Right kidney (tissue), 1 donor: ENCODE measurements around the gene UBTD1.
A peak's percentile ranks its signal among the peaks of the same experiment; 100 is the strongest.

Experiments used
- DNase-seq: peaks from one replicate; pipeline ENCODE4 v3.0.0-alpha.2; 2016

The UBTD1 gene

DNA sequence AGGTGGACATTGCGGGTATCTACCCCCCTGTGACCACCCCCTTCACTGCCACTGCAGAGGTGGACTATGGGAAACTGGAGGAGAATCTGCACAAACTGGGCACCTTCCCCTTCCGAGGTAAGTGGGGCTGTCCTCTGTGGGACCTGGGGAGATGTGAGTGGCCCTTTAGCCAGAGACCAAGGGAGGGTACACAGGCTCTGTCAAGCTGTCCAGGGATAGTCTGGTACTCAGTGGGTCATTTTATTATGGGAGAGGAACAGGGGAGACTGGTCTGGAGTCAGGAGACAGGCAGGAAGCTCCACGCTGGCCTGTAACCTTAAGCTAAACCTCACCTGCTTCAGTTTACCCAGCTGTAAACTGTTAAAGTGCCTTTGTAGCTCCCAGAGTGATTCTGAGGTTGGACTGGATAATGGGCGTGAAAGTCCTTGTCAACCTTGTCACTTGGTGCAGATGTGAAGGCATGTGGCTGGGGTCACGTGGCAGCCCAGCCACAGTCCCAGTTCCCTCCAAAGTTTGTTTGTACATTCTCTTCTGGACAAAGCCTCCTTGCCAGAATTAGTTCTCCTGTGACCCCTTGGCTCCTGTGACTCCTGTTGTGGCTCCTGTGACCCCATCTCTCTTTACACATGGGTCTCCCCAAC lies 86.2 kb downstream of the UBTD1 start:
- DNase-seq: peak; percentile 22

DNA sequence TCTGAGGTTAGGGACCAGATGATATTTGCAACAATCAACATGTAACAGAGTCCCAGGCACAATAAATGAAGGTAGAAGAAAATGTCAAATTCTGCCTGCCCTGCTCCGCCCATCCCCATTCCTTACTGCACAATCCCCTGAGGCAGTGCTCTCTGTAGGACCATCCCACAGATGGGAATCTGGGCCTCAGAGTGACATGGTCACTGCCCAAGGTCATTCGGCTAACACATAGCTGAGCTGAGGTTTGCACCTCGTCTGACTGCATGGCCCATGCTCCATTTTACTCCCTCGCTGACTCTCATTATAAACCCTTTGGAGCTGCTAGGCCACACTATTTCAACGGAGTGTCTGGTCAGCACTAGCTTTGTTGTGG lies 86.7 kb downstream of the UBTD1 start:
- no peak for DNase-seq

DNA sequence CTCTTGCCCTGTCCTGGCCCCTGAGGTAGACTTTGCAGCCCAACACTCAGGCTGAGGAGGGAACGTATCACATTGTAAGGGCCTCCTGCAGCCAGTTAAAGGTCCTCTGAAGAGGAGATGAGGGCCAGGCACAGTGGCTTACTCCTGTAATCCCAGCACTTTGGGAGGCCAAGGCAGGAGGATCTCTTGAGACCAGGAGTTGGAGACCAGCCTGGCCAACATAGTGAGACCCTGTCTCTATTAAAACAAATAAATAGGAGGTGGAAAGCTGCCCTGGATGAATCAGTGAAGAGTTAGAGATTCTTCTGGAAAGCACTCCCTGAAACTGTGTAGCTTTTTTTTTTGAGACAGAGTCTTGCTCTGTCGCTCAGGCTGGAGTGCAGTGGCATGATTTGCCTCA lies 88.5 kb downstream of the UBTD1 start:
- no peak for DNase-seq

DNA sequence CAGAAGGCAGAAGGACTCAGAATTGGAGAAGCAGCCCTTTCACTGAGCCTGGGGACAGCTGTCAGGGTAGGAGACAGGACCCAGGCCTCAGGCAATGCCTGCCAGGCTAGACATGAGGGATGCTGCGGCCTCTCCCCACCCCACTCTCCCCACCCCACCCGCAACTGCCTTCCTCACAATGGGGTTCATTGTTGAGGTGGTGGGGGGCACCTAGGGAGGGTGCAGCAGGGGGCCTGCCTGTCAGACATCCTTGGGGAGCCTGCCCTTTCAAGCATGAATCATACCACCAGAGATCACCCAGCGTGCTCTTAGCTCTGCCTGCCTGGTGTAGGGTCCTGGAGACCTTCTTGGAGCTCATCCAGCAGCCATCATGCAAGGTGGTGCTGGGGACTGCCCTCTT lies 90.8 kb downstream of the UBTD1 start, which contains the start of gene C10orf62:
Gene C10orf62 (plus strand): TSS at position 243 of the 400 bp plus-strand sequence. CDS start 177 bp downstream, outside the sequence.
- DNase-seq: no peak

- no peak for DNase-seq
Measured at GRCh38 chr10:97590082-97590747, 91.5 kb downstream of the UBTD1 start.

- DNase-seq: no peak
Measured at GRCh38 chr10:97590748-97591495, 92.2 kb downstream of the UBTD1 start.

DNA sequence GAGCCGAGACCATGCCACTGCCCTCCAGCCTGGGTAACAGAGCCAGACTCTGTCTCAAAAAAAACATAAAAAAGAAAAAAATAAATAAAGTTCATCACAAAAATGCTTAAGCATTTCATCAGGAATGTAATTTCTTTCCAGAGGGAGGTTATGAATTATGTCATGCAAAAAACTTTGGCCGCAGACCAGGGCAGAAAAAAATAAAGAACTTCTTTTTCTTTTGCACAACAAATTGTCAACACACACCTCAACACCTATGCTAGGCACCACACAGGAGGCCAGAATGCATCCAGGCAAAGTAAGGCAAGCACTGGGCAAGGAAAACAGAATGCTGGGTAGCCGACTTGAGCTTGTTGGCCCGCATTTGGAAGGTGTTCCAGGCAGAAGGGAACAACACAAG lies 94.7 kb downstream of the UBTD1 start:
- no peak for DNase-seq

DNA sequence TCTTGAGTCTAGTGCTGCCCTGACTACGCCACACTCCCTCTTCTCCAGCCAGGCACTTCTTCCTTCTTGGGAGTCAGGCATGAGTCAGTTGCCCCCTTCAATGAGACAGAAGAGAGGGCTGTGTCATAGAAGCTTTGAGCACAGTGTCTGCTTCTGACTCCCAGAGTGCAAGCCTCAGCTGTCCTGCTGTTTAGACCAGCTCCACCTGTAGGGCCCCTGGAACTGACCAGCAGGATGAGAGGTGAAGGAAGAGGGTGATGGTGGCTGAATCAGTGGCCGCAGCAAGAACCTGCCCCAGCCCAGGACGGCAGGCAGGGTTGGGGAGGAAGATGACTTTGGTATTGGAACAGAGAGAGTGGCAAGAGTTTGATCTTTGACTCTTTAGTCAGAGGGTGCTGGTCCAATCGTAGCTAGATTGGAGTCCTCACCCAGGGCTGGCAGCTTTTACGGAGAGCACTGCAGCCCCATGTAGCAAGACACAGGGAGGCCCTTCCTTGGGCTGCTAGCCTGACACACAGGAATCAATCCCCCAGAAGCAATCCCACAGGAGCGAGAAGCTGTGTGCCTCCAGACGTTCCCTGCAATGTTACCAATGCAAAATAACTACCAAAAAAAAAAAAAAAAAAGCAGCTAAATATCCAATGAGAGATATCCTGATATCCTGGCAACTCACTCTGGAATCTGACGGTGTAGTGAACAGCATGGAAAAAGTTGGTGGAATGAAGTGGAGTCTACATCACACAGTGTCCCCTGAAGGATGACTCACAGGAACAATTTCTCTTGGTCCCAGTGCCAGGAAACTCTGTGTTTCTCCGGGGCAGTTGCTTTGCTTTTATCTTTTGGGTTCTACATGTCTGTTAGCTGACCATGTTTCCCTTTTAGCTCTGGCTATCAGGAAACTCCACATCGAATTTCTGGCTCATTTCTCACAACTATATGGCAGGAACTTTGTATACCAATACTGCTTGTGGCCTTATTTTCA lies 97.7 kb downstream of the UBTD1 start:
- no peak for DNase-seq

DNA sequence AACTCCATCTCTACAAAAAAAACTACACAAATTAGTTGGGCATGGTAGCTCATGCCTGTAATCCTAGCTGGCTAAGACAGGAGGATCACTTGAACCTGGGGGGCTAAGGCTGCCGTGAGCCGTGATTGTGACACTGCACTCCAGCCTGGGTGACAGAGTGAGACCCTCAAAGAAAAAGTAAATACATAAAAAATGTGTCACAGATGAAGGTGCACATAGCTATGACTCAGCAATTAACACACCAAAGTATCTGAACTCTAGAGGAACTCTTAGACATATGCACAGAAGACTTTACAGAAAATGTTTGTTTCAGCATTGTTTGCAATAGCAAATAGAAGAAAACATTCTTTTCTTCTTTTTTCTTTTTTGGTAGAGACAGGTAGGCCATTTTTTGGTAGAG lies 99.1 kb downstream of the UBTD1 start:
- DNase-seq: no peak

- no peak for DNase-seq
Measured at GRCh38 chr10:97598407-97599271, 99.9 kb downstream of the UBTD1 start.

DNA sequence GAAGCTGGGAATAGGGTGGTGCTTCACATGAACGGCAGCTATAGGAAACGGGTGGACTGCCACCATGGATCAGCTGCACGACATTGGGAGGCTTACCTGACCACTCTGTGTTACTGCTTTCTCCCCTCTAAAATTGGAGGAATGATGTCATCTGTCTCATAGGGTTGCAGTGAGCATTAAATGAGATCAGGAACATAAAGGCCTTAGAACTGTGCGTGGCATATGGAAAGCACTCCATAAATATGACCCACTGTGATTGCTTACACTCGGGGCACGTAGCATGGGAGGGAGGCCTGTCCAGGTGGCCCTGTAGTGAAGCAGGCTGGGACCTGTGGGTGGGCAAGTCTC lies 100.5 kb downstream of the UBTD1 start:
- no peak for DNase-seq

DNA sequence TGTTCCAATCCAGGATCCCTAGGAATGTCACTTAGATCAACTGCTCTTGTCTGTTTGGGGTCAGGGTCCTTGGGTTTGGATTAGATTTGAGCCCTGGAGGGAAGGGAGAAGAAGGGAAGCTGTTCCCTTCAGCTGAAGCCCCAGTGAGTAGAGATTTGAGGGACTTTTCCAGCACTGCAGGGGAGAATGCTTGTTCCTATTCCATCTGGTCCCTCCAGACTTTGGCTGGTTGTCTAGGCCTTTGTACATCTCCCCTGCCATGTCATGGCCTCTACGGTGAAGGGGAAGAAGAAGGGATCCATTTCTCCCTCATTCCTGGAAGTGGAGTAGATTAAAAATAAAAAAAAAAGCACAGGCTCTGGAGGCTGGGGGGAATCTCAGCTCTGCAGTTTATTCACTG lies 101.9 kb downstream of the UBTD1 start:
- no peak for DNase-seq

- no peak for DNase-seq
Measured at GRCh38 chr10:97601268-97602215, 102.8 kb downstream of the UBTD1 start.

GRCh38 chr10:97607095-97607636 lies 108.4 kb downstream of the UBTD1 start:
- DNase-seq: no peak

DNA sequence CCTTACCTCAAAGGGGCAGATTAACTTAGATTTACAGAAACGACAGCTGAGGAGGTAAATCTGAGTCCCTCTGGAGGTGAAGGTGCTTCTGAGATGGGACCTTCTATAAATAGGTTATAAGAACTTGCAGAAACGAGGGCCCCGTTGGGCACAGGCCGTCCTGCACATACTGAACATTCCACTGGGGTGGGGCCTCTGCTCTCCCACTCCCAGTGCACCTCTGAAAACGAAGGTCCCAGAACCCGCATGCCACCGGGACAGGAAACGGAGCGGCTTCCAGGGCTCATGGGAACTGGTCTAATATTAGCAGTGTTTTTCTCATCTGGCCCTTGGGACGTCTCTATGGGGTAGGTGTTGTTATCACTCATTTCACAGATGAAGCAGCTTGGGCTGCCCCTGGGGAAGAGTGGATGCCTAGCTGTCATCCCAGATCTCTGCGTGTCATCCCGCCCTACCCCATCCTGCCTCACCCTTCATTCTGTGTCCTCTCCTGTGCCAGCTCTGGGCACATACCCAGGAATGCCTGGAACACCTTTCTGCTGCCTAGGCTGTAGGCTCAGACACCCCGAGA lies 110.4 kb downstream of the UBTD1 start:
- no peak for DNase-seq

- no peak for DNase-seq
Measured at GRCh38 chr10:97611473-97611872, 112.7 kb downstream of the UBTD1 start.

DNA sequence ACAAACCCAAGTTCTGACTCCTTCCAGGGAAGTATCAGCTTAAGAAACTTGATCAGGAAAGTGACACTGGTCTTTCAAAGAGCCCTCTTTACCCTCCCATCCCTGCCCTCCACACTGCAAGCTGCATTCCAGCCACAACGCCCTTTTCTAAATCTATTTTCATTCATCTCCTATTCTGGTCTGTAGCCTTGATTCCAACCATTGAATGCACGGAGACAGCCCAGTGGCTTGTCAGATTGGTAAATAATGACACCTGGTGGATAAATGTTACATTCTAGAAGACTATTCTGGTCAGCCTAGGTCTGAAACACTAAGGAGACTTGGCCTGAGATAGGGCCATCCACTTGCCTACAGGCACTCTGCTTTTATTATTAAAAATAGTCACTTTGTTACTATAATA lies 113.7 kb downstream of the UBTD1 start:
- no peak for DNase-seq

GRCh38 chr10:97618285-97618684 lies 119.6 kb downstream of the UBTD1 start:
- no peak for DNase-seq

DNA sequence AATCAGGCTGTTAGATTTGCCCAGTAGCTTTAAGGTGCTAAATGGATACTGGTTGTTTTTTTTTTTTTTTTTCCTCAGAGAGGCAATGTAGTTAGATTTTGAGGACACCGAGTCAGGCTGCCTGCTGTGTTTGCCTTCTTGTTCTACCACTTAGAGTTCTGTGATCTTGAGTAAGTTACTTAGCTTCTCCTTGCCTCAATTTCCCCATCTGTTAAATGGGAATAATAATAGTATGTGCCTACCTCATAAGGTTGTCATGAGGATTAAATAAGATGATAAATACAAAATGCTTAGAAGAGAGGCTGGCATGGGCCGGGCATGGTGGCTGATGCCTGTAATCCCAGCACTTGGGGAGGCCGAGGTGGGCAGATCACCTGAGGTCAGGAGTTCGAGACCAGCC lies 120.0 kb downstream of the UBTD1 start:
- DNase-seq: no peak
